HG03139 (cell line): ENCODE data around the gene SNX1.
"Not testable (repeated sequence)": the region's sequence is repeated elsewhere in the genome, so short reads cannot be mapped to it uniquely, and the experiment has no call there.

Experiments used
- ATAC-seq: cut with Tn5 transposase; IDR thresholded peaks from one replicate; pipeline ENCODE4 v1.9.1; 2021; ENCODE audit not compliant: unreplicated experiment

Gene SNX1

DNA sequence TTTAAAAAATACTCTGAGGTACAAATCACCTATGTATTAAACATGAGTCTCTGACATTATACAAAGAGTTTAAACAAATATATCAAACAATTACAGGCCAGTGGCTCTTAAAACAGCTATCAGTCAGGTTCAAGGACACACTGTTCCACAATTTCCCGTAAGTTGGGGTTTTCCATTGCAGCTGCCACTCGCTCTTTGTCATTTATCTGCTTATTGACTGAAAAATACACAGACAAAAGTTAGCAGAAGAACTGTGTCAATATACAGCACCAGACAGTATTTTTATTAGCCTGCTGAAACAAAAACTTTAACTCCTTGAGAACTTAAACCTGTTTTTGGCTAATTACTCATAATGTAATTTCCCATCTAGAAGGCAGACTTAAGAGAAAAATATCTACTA is 23.0 kb upstream of the SNX1 start:
- no peak for ATAC-seq

DNA sequence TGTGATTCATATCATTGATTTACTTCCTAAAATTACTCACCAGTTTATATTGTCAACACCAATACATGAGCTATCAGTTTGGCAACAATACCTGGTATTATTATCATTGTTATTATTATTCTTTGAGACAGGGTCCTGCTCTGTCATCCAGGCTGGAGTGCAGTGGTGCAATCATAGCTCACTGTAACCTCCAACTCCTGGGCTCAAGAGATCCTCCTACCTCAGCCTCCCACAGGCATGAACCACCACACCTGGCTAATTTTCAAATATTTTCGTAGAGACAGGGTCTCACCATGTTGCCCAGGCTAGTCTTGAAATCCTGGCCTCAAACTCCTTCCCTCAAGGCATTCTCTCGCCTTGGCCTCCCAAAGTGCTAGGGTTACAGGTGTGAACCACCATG is 22.3 kb upstream of the SNX1 start:
- ATAC-seq: not testable (repeated sequence)

DNA sequence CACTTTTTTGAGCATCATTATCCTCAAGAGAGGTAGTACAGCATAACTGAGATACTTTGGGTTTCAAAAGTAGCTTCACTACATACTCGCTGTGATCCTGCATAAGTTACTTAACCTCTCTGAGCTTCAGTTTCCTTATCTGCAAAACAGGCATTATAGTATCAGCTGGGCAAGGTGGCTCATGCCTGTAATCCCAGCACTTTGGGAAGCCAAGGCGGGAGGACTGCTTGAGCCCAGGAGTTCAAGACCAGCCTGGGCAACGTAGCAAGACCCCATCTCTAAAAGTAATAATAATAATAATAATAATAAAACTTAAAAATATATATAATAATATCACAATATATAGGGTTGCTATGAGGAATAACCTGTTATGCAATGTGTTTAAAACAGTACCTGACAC is 13.0 kb upstream of the SNX1 start:
- no peak for ATAC-seq

DNA sequence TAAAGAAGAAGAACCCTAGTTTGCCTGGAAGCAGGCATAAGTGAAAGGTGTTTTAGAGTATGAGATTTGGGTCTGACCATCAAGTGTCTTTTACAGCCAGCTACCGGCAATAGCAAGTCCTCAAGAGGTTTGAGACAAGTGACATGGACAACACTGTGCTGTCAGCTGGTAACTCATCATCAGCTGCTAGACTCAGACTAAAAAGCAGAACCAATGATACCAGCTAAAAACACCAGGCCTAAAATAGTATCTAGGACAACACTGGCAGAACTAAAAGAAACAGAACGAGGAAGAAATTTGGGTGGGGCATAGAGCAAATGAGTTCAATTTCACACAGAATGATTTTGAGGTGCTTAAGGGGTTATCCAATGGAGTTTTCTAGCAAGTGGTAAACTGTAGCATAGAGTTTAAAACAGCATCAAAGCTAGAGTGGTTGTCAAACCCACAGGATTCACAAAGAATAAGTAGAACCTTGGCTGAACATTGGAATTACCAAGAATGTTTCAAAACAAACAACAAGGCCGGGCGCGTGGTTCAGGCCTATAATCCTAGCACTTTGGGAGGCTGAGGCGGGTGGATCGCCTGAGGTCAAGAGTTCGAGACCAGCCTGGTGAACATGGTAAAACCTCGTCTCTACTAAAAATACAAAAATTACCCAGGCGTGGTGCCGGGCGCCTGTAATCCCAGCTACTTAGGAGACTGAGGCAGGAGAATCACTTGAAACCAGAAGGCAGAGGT is 6.1 kb upstream of the SNX1 start:
- no peak for ATAC-seq

DNA sequence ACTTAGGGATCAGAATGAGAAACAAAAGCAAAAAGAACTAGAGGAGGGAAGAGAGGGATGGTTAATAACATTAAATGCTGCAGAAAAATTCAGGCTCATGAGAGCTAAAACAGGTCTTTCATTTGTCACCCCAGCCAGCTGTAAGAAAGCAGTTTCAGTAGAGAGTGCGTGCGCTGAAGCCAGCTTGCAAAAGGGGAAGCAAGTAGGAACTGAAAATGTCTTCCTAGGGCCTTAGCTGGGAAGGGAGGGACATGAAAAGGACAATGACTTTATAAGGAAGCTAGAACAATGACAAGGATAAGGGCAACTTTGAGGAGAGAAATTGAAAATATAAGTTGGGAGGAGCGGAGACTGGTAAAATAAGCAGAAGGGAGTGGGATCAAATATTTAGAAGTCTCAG is 5.3 kb upstream of the SNX1 start:
- ATAC-seq: no peak

DNA sequence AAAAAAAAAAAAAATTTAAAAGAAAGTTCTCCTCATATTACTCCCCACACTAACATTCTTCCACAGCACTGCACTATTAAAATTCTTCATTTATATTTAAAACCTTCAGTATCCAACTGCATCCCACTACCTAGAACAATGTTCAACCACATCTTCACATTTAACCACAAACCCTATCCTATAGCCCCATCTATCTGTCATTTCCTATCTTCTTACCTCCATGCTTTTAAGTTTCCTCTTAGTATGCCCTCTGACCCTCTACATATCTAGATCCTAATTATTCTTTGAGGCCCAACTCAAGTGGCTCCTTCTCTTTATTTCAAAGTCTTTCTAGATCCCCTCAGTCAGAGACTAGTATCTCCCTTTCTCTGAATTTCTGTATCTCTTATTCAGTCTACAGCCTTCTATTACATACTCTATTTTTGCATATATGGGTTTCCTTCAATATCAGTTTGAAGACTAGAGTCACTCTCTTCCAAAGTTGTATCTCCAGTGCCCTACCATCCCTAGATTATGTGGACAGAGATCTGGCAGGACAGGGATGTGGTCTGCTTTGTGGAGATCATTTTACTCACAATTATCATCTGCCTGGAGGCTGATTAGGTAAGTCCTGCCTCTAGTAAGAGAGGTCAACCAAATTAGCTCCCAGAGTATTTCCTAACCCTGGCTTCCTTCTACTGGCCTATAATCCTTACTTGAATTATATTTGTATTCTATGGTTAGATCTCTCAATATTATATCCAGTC is 3.5 kb upstream of the SNX1 start:
- no peak for ATAC-seq

DNA sequence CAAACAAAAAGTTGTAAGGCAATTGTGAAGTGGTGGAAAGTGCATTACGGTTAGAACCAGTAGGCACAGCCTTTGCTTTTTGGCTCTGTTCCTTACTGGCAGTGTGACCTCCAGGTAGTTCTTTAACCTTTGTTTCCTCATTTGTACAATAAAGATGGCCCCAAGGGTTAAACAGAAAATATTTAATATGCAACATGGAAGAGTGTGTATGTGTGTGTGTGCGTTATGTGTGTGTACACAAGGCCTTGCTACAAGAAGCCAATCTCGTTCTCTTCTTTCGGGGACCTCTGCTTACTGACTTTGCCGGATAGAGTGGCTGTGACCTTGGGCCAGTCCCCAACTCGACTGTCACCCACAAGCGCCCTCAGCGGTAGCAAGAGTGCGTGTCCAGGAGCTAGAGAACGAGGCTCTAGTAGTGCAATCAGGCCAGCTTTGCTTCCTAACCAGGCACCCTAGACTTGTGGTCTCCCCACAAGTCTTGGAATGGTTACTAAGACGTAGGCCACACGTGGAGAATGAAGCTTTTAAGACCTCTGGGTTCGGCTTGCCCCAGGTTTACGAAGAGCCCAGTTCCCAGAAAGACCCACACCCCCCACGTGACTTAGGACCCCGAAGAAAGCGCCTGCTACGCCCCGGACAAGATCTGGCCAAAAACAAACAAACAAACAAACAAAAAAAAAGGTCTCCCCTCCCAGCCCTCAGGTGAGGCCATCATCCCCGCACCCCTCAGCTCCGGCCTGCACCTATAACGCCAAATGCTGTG is 2.7 kb upstream of the SNX1 start:
- ATAC-seq: peak; percentile 17

DNA sequence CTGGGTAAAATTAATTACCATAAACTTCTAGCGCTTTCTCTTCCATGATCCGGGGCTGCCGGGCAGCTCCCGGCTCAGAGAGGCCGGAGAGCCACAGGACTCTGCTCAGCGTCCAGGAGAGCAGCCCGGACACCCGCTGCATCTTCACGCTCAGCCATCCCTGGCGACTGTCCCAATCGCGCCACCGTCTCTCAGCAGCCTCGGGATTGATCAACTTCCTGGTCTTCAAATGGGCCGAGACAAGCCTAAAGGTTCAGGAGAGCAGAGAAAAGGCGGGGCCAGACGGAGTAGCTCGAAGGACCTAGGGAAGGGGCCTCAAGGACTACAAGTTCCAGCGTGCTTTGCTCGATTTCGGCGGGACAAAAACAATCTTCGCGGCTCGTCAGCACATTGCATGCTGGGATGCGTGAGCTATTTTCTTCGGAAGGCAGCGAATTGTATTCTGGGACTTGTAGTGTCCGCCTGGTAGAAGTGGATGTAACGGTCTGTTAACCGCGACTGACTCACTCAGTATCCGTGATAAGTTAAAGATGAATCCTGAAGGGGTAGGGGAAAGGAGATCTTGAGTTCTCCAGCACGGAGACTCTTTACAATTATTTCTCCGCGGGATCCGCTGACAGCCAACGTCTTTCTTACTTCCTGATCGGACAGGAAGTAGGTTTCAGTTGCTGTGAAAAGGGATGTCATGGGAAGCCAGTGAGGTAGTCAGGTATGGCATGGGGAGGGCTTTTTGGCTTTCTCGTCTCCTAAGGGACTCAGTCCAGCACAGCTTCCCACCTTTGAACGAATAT is 2.0 kb upstream of the SNX1 start, which contains the start of gene CIAO2A:
Gene CIAO2A, minus strand, starts transcription at position 212 of the 791 bp plus-strand sequence. Its CDS starts 70 bp downstream, at position 142.
- ATAC-seq: peak; percentile 47

DNA sequence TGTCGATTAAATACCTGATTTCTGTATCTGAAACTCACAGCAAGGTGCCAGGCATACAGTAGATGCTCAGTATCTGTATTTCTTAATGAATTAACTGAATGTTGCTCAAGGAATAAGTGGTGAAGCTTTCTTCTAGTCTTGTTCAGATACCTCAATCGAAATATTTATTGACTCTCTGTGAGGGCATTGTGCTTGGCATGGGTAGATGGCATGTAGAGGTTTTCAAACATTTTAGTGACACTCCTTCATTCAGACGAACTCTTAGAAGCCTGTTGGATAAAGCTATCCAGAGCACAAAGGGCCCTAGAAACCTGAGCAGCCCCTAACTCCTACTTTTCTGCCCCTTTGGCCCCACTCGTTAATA is 369 bp upstream of the SNX1 start:
- no peak for ATAC-seq

DNA sequence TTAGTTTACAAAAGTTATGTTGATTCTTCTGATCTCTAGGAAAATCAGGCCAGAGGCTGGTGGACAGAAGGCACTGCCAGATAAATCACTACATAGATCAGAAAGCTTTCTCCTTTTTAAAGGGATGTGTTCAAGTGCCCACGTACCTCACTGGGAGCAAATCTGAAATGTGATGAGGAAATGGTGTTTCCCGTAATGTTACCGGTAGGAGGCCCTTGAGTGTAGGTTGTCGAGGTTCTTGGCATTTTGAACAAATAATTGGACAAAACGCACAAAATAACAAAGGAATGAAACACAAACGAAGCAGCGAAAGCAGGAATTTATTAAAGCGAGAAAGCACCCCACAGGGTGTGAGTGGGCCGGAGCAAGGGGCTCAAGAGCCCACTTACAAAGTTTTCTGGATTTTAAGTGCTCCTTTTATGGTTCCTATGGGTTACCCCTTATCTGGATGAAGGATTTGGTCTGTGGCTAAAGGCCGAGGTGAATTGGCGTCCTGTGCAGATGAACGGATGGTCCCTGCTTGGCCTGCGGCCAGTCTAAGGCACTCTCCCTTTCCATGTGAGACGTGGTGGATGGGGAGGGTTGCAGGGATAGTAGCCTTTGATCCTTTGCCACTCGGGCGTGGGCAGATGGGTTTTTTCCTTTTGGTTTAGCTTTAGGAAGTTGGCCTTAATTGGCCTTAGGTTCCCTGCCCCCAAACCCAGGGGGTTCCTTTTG is 1.0 kb downstream of the SNX1 start:
- ATAC-seq: no peak

DNA sequence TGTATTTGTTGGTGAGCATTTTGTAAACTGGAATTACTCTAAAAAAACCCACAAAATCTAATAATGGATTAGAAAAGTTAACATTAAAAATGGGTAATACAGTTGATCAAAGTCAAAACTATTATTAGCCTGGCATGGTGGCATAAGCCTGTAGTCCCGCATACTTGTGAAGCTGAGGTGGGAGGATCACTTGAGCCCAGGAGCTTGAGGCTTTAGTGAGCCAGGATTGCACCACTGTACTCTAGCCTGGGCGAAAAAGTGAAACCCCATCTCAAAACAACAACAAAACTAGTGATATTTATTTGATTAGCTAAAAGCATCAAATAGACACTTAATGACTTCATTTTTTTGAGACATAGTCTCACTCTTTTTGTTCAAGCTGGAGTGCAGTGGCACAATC is 3.6 kb downstream of the SNX1 start:
- ATAC-seq: no peak

DNA sequence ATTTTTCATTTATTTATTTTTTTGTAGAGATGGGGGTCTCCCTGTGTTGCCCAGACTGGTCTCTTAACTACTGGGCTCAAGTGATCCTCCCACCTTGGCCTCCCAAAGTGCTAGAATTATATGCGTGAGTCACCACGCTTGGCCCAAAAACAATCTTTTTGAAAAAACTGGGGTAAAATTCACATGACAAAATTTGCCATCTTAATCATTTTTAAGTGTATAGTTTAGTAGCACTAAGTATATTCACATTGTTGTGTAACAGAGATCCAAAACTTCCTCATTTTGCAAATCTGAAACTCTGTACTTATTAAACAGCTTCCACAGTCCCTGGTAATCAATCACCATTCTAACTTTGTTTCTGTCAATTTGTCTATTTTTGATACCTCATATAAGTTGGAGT is 5.2 kb downstream of the SNX1 start:
- ATAC-seq: no peak

DNA sequence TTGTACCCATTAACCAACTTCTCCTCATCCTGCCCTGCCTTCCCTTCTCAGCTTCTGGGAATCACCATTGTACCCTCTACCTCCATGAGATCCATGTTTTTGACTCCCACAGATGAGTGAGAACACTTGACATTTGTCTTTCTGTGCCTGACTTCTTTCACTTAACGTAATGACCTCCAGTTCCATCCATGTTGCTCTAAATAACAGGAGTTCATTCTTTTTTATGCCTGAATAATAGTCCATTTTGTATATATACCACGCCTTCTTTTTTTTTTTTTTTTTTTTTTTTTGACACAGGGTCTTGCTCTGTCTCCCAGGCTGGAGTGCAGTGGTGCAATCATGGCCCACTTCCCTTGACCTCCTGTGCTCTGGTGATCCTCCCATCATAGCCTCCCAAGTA is 6.7 kb downstream of the SNX1 start:
- no peak for ATAC-seq

DNA sequence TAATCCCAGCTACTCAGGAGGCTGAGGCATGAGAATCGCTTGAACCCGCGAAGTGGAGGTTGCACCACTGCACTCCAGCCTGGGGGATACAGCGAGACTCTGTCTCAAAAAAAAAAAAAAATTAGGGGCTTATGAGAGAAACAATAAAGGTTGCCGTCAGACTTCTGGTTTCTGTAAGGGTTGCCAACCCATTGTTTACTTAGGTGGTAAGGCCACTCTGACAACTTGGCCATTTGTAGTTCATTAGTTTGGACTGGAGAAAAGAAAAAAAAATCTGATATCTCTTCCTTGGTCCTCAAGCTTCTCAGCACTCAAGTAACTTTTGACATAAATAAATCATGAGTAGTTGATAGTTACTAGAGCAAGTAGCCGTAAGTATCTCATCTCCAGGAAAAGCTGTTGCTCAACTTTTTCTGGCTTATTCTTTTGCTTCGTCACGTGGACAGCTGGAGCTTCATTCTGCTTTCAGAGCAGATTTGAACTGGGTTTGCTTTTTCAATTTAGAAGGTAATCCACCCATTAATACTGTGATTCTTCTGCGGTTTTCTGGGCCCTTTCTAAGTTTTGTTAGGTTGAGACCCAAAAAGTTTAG is 9.4 kb downstream of the SNX1 start:
- no peak for ATAC-seq

DNA sequence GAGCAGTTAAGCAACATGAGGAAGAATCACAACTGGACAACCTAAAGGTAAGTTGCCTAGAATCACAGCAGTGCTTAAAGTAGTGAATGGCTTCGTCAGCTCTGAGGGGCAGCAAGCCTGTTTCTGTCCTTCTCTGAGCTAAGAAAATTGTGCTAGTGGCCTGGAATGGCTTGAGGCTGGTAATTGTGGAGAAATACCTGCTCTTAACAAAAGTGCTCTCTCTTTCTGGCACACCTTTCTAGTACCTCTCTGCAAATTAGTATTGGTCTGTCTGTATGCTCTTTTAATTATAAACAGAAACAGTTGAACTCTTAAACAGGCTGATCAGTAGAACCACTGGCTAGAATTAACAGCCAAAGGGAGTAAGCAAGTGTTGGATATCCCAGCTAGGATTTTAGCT is 11.6 kb downstream of the SNX1 start:
- ATAC-seq: no peak

DNA sequence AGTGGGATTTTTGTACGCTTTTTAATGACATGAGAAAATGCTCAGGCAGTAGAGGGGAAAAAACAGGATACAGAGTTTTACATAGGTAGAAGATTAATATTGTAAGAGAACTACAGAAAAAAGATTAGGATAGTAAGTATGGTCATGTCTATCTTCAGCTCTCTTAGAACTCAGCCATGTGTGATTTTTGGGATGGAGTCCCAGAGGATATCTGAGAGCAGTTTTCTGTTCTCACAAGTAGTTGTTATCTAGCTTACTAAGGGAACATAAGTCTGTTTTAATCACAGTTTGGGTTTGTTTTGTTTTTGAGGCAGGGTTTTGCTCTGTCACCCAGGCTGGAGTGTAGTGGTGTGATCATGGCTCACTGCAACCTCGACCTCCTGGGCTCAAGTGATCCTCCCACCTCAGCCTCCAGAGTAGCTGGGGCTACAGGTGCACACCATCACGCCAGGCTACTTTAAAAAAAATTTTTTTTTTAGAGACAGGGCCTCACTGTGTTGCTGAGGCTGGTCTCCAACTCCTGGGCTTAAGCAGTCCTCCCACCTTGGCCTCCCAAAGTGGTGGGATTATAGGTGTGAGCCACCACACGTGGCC is 14.4 kb downstream of the SNX1 start:
- not testable (repeated sequence) for ATAC-seq

DNA sequence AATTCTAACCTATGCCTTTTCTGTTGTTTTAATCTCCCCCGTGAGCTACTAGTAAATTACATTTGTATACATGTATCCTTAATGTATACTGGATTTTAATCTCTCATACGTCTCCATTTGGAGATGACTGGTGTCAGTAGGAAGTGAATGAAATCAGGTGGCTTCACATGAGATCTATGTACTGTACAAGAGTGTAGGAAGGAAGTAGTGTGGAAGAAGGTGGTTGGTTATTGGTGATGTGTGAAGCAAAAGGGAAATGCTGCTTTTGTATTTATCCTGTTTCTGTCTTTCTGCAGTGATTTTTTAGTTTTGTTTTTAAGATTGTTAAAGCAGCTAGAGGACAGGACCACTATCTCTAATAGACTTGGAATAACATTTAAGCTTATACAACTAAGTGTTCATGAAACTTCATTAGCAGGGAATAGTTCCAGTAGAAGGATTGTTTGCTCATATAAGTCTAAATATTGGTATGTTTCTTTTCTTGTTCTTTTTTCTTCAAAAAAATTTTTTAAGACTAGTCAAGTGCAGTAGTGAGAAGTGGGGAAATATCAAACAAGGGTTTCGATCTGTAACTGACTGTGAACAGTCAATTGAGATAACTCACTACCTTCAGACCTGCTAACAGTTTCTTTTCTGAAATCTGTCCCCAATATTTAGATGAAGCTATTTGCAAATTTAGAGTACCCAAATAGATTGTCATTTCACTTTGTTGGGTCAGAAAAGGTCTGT is 15.3 kb downstream of the SNX1 start:
- no peak for ATAC-seq

DNA sequence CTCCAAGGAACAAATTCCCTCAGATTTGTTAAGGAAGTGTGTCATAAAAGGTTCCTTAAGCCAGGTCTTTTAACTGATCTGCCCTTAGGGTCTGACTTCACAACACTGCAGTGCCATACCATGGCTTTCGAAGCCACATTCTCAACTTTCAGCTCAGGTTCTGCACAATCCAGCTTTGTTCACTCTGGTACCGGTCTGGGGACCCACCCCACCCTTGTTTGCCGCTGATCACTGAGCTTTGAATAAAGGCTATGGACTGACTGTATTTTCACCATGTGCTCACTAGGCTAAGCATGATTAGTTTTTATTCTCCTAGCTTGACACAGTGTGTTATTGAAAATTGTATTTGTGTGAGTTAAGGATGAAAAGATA is 15.9 kb downstream of the SNX1 start:
- no peak for ATAC-seq
